Sigmoid colon (tissue), 4 donors: ENCODE data around the gene ESR1.
"Not testable (repeated sequence)": the region's sequence is repeated elsewhere in the genome, so short reads cannot be mapped to it uniquely, and the experiment has no call there.

Experiments
- EP300 ChIP-seq, 4 donors: sonication (generic); formaldehyde crosslinking; IDR thresholded peaks; one replicate each; pipeline ENCODE4 v1.6.1; 2017; ENCODE audit warnings: antibody characterized with exemption in 4 of 4
- POLR2A ChIP-seq, 2 donors: fragments of 450-650 bp; IDR thresholded peaks; one replicate each; pipeline ENCODE4 v1.6.1; 2016; ENCODE audit warnings: antibody characterized with exemption in 2 of 2, mild to moderate bottlenecking in 2 of 2, moderate library complexity in 2 of 2
- POLR2AphosphoS5 ChIP-seq, 4 donors: sonication (generic); formaldehyde crosslinking; IDR thresholded peaks; one replicate each; pipeline ENCODE4 v1.6.1; 2017; ENCODE audit warnings: antibody characterized with exemption in 4 of 4
- TF ChIP-seq, protein P1 (sequence below), 4 experiments: fragments of 450-650 bp in 3 of 4; fragments of 200-600 bp in 1 of 4; IDR thresholded peaks; one replicate each; pipeline ENCODE4 v1.5.1; 2016 to 2019; ENCODE audit warnings: antibody characterized with exemption in 4 of 4, mild to moderate bottlenecking in 3 of 4, moderate library complexity in 2 of 4

GRCh38 chr6:152138344-152138743, 330.9 kb downstream of the ESR1 start:
- TF ChIP-seq, protein P1, sequence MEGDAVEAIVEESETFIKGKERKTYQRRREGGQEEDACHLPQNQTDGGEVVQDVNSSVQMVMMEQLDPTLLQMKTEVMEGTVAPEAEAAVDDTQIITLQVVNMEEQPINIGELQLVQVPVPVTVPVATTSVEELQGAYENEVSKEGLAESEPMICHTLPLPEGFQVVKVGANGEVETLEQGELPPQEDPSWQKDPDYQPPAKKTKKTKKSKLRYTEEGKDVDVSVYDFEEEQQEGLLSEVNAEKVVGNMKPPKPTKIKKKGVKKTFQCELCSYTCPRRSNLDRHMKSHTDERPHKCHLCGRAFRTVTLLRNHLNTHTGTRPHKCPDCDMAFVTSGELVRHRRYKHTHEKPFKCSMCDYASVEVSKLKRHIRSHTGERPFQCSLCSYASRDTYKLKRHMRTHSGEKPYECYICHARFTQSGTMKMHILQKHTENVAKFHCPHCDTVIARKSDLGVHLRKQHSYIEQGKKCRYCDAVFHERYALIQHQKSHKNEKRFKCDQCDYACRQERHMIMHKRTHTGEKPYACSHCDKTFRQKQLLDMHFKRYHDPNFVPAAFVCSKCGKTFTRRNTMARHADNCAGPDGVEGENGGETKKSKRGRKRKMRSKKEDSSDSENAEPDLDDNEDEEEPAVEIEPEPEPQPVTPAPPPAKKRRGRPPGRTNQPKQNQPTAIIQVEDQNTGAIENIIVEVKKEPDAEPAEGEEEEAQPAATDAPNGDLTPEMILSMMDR (IDR thresholded peaks at IDR 0.05), result not testable (repeated sequence)
- TF ChIP-seq POLR2A, POLR2AphosphoS5, EP300 (IDR thresholded peaks at IDR 0.05): not testable (repeated sequence)
